Right atrium auricular region (tissue), 2 donors: ENCODE measurements around the gene DDAH2. TPM values are rescaled to one million over a fixed set of nuclear protein-coding genes. Genes with fewer than 3 reads are reported as not detected.

Experiments used
- DNase-seq: peaks from one replicate; pipeline ENCODE4 v3.0.0-alpha.2; 2019; ENCODE audit warnings: low spot score
- H3K27ac ChIP-seq, 2 donors: fragments of 200-600 bp; sonication (generic); 1 replicate in 1 of 2; 2 replicates in 1 of 2; pipeline ENCODE4 v1.5.1; 2016 to 2019
- H3K27me3 ChIP-seq, 2 donors: fragments of 200-600 bp; sonication (generic); one replicate each; pipeline versions ENCODE4 v1.5.1 to v1.6.0; 2017 to 2019
- H3K36me3 ChIP-seq: fragments of 200-600 bp; sonication (generic); one replicate; pipeline ENCODE4 v1.5.1; 2016
- H3K4me1 ChIP-seq, 2 donors: fragments of 200-600 bp; sonication (generic); one replicate each; pipeline versions ENCODE4 v1.5.1 to v1.6.0; 2017 to 2019
- H3K4me3 ChIP-seq, 2 donors: fragments of 200-600 bp; sonication (generic); 1 replicate in 1 of 2; 2 replicates in 1 of 2; pipeline ENCODE4 v1.5.1; 2017 to 2019; ENCODE audit warnings: mild to moderate bottlenecking in 1 of 2, moderate library complexity in 1 of 2
- H3K9me3 ChIP-seq, 2 donors: fragments of 200-600 bp; sonication (generic); one replicate each; pipeline ENCODE4 v1.5.1; 2019
- CTCF ChIP-seq, 2 donors: fragments of 200-600 bp; sonication (generic); IDR thresholded peaks; one replicate each; pipeline ENCODE4 v1.5.1; 2019; ENCODE audit warnings: antibody characterized with exemption in 2 of 2
- total RNA-seq, 2 donors: library from RNA; depleted of rRNA; stranded (reverse); fragments of >200 nt; gene quantifications; one replicate each; pipeline ENCODE4 v1.1.0, GENCODE V29; 2016

The DDAH2 gene
- total RNA-seq, 2 donors from 2014 or later = 53.5 to 93.3 TPM

- Histone ChIP-seq H3K4me1 (peaks cover 0 to 8% of the 10 kb centered on the region in 2 donors), H3K36me3 (no peaks in the 10 kb centered on the region), H3K9me3 (no peaks in the 10 kb centered on the region), H3K27ac (no peak within 1 kb of the TSS), H3K27me3 (no peaks in the 10 kb centered on the region), H3K4me3 (no peak within 1 kb of the TSS)
- DNase-seq = no peak
- no peak for TF ChIP-seq CTCF (IDR thresholded peaks at IDR 0.05)
These were observed 22.5 kb downstream of the DDAH2 start, which contains the start of gene LY6G6F for GRCh38 chr6:31706599-31706998. LY6G6F (plus strand) TSS chr6:31706866; CDS start chr6:31706907, 41 bp downstream.

- Histone ChIP-seq H3K36me3 (no peaks in the 10 kb centered on the region), H3K4me3 (no peak overlapping the region), H3K27me3 (no peaks in the 10 kb centered on the region), H3K27ac (no peak overlapping the region), H3K4me1 (peaks cover 0 to 15% of the 10 kb centered on the region in 2 donors), H3K9me3 (no peaks in the 10 kb centered on the region)
- no peak for DNase-seq
- no peak for TF ChIP-seq CTCF (IDR thresholded peaks at IDR 0.05)
These were observed 23.2 kb downstream of the DDAH2 start for GRCh38 chr6:31705931-31706330.

GRCh38 chr6:31702819-31703716 is 26.0 kb downstream of the DDAH2 start, which contains the start of gene ABHD16A:
ABHD16A (minus strand) TSS chr6:31703324; CDS start chr6:31703281, 43 bp downstream.
- Histone ChIP-seq H3K4me1 (peaks cover 0 to 18% of the 10 kb centered on the region in 2 donors), H3K4me3 (peak within 1 kb of the TSS; percentile 78 to 82), H3K36me3 (peaks cover 21% of the 10 kb centered on the region), H3K27me3 (no peaks in the 10 kb centered on the region), H3K9me3 (no peaks in the 10 kb centered on the region), H3K27ac (peak within 1 kb of the TSS; percentile 97 to 98)
- TF ChIP-seq CTCF (IDR thresholded peaks at IDR 0.05) = peak in 1 of 2 donors; percentile 30
- peak; percentile 99 for DNase-seq

GRCh38 chr6:31702405-31702818 is 26.7 kb downstream of the DDAH2 start:
- peak overlapping the region; percentile 78 to 82 for H3K4me3 ChIP-seq
- H3K27me3 ChIP-seq = no peaks in the 10 kb centered on the region
- no peak for DNase-seq
- peaks cover 24% of the 10 kb centered on the region for H3K36me3 ChIP-seq
- H3K27ac ChIP-seq = peak overlapping the region; percentile 97 to 98
- H3K9me3 ChIP-seq = no peaks in the 10 kb centered on the region
- TF ChIP-seq CTCF (IDR thresholded peaks at IDR 0.05) = no peak
- peaks cover 0 to 22% of the 10 kb centered on the region in 2 donors for H3K4me1 ChIP-seq

GRCh38 chr6:31701666-31702404 is 27.3 kb downstream of the DDAH2 start:
- peaks cover 30% of the 10 kb centered on the region for H3K36me3 ChIP-seq
- peaks cover 0 to 22% of the 10 kb centered on the region in 2 donors for H3K4me1 ChIP-seq
- peak overlapping the region; percentile 97 to 98 for H3K27ac ChIP-seq
- no peaks in the 10 kb centered on the region for H3K27me3 ChIP-seq
- no peak for DNase-seq
- H3K9me3 ChIP-seq = no peaks in the 10 kb centered on the region
- peak overlapping the region; percentile 78 to 82 for H3K4me3 ChIP-seq
- no peak for TF ChIP-seq CTCF (IDR thresholded peaks at IDR 0.05)
